Naive thymus-derived CD4-positive, alpha-beta T cell (primary cell): ENCODE data around the gene CSF1. TPM values are rescaled to one million over a fixed set of nuclear protein-coding genes. Genes with fewer than 3 reads are reported as not detected.

Source experiments
- polyA plus RNA-seq, 2 donors: library from polyadenylated mRNA; unstranded; fragments of 300-500 nt; fragmentation: Illumina TruSeq; gene quantifications; one replicate each; pipeline ENCODE4 v1.2.3, GENCODE V29; 2021
- total RNA-seq, 6 experiments: library from RNA in 5 of 6; stranded (reverse) in 5 of 6; gene quantifications; 1 replicate in 5 of 6; 2 replicates in 1 of 6; pipeline ENCODE4 v1.2.3 and lab custom pipeline; 2021 to 2026

CSF1 gene
- total and polyA plus RNA-seq, 7 experiments from 2014 or later = 0.94 to 125 (median 2.2) TPM

Other genes with a start within 250 kb of the CSF1 start
- gene GSTM2, start 242.8 kb upstream of the CSF1 start, total RNA-seq = 100 to 1,000 TPM in 3 of 5 experiments, 10 to 100 TPM in 2; 52.2 to 201 (median 109) TPM
- 10 to 100 TPM; 64.6 to 72.2 TPM for gene GSTM2, start 242.8 kb upstream of the CSF1 start, polyA plus RNA-seq
- gene GSTM1, start 223.0 kb upstream of the CSF1 start, total RNA-seq = 10 to 100 TPM in 2 of 5 experiments, not detected in 3; 45.9 to 83.6 TPM
- 10 to 100 TPM in 1 of 2 donors, not detected in 1; 62.4 TPM for gene GSTM1, start 223.0 kb upstream of the CSF1 start, polyA plus RNA-seq
- under 1 TPM in 2 of 5 experiments, not detected in 3; 0.42 to 0.81 TPM for gene GSTM5, start 198.6 kb upstream of the CSF1 start, total RNA-seq
- gene GSTM5, start 198.6 kb upstream of the CSF1 start, polyA plus RNA-seq = not detected
- 10 to 100 TPM in 2 of 5 experiments, 1 to 10 TPM in 3; 1.9 to 13.9 (median 7.7) TPM for gene GSTM3, start 169.8 kb upstream of the CSF1 start, total RNA-seq
- 100 to 1,000 TPM in 1 of 2 donors, 10 to 100 TPM in 1; 75.6 to 130 TPM for gene GSTM3, start 169.8 kb upstream of the CSF1 start, polyA plus RNA-seq
- gene EPS8L3, start 146.9 kb upstream of the CSF1 start, total RNA-seq = not detected
- gene EPS8L3, start 146.9 kb upstream of the CSF1 start, polyA plus RNA-seq = not detected
- 10 to 100 TPM; 16.6 to 60.1 (median 37.1) TPM for gene AHCYL1, start 73.9 kb downstream of the CSF1 start, total RNA-seq
- gene AHCYL1, start 73.9 kb downstream of the CSF1 start, polyA plus RNA-seq = 10 to 100 TPM; 41.3 to 47.6 TPM
- gene STRIP1, start 123.8 kb downstream of the CSF1 start, total RNA-seq = 10 to 100 TPM; 42.4 to 83.9 (median 70.7) TPM
- gene STRIP1, start 123.8 kb downstream of the CSF1 start, polyA plus RNA-seq = 10 to 100 TPM; 21.4 to 35.2 TPM
- not detected for gene ALX3, start 159.8 kb downstream of the CSF1 start, total RNA-seq
- gene ALX3, start 159.8 kb downstream of the CSF1 start, polyA plus RNA-seq = not detected
- gene UBL4B, start 201.6 kb downstream of the CSF1 start, total RNA-seq = not detected
- gene UBL4B, start 201.6 kb downstream of the CSF1 start, polyA plus RNA-seq = not detected
- gene SLC6A17, start 239.6 kb downstream of the CSF1 start, total RNA-seq = not detected
- not detected for gene SLC6A17, start 239.6 kb downstream of the CSF1 start, polyA plus RNA-seq